ENCODE results near the gene ALG12. TPM values are rescaled to one million over a fixed set of nuclear protein-coding genes. Genes with fewer than 3 reads are reported as not detected.
A peak's percentile ranks its signal among the peaks of the same experiment; 100 is the strongest.

The ALG12 gene
- polyA plus RNA-seq, 3 donors, result 7.2 to 9.5 (median 9.0) TPM

- WGBS (ENCODE audit: insufficient coverage), result 98% methylated on average over 16 of the region's 26 CpGs
- Histone ChIP-seq H2AFZ (ENCODE audit: insufficient read depth, low read depth, low read length, poor library complexity, severe bottlenecking) (no peak overlapping the region), H3K79me2 (ENCODE audit: insufficient read depth, low read length) (no peaks in the 10 kb centered on the region), H3K36me3 (replicated peaks in 1 of 2; ENCODE audit: control insufficient read depth in 1 of 2, insufficient read depth in 2 of 2, low read length in 2 of 2) (no peaks in the 10 kb centered on the region), H3K27ac (ENCODE audit: low read depth in 1 of 2, low read length in 2 of 2) (no peak overlapping the region), H3K4me3 (replicated peaks in 1 of 3; ENCODE audit: low read depth in 2 of 3, low read length in 3 of 3) (no peak overlapping the region), H3K4me2 (replicated peaks; ENCODE audit: extremely low read depth, low read length, poor library complexity, severe bottlenecking) (no peak overlapping the region), H3K4me1 (ENCODE audit: control insufficient read depth in 1 of 2, insufficient read depth in 2 of 2, low read length in 2 of 2) (peaks cover 35 to 44% of the 10 kb centered on the region in 2 donors), H3K9ac (ENCODE audit: insufficient read depth, low read length, poor library complexity, severe bottlenecking) (no peak overlapping the region), H3K9me3 (replicated peaks in 1 of 2; ENCODE audit: control insufficient read depth in 1 of 2, insufficient read depth in 1 of 2, low read length in 2 of 2) (no peaks in the 10 kb centered on the region), H3K27me3 (ENCODE audit: control insufficient read depth in 2 of 2, insufficient read depth in 2 of 2, low read length in 2 of 2) (peaks cover 0 to 3% of the 10 kb centered on the region in 2 donors), H4K20me1 (ENCODE audit: insufficient read depth, low read length) (peaks cover 5% of the 10 kb centered on the region)
- Mint-ChIP-seq H3K27me3 (ENCODE audit: low read depth in 3 of 3) (peaks cover 2 to 10% (median 4%) of the 10 kb centered on the region in 3 donors), H3K36me3 (peaks cover 15 to 21% of the 10 kb centered on the region in 2 donors), H3K4me1 (peaks cover 30% of the 10 kb centered on the region), H3K9me3 (no peaks in the 10 kb centered on the region), H3K27ac (no peak overlapping the region), H3K4me3 (no peak overlapping the region)
- TF ChIP-seq, protein P1, sequence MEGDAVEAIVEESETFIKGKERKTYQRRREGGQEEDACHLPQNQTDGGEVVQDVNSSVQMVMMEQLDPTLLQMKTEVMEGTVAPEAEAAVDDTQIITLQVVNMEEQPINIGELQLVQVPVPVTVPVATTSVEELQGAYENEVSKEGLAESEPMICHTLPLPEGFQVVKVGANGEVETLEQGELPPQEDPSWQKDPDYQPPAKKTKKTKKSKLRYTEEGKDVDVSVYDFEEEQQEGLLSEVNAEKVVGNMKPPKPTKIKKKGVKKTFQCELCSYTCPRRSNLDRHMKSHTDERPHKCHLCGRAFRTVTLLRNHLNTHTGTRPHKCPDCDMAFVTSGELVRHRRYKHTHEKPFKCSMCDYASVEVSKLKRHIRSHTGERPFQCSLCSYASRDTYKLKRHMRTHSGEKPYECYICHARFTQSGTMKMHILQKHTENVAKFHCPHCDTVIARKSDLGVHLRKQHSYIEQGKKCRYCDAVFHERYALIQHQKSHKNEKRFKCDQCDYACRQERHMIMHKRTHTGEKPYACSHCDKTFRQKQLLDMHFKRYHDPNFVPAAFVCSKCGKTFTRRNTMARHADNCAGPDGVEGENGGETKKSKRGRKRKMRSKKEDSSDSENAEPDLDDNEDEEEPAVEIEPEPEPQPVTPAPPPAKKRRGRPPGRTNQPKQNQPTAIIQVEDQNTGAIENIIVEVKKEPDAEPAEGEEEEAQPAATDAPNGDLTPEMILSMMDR (IDR thresholded peaks at IDR 0.05), result no peak
- DNase-seq, result no peak
- intact Hi-C loops (cut with micrococcal nuclease), result loop anchor here in 1 of 2 donors (10.0 kb wide), 1 partner anchor 277 kb away; the partner anchor contains the start of gene SELENOO
These were observed 9.4 kb upstream of the ALG12 start for GRCh38 chr22:49927483-49928184.

GRCh38 chr22:49926916-49927315, 8.7 kb upstream of the ALG12 start:
- 91% methylated on average over 17 of the region's 18 CpGs for WGBS (ENCODE audit: insufficient coverage)
- Histone ChIP-seq H4K20me1 (ENCODE audit: insufficient read depth, low read length) (peaks cover 5% of the 10 kb centered on the region), H3K9me3 (replicated peaks in 1 of 2; ENCODE audit: control insufficient read depth in 1 of 2, insufficient read depth in 1 of 2, low read length in 2 of 2) (no peaks in the 10 kb centered on the region), H2AFZ (ENCODE audit: insufficient read depth, low read depth, low read length, poor library complexity, severe bottlenecking) (no peak overlapping the region), H3K36me3 (replicated peaks in 1 of 2; ENCODE audit: control insufficient read depth in 1 of 2, insufficient read depth in 2 of 2, low read length in 2 of 2) (no peaks in the 10 kb centered on the region), H3K79me2 (ENCODE audit: insufficient read depth, low read length) (no peaks in the 10 kb centered on the region), H3K27ac (ENCODE audit: low read depth in 1 of 2, low read length in 2 of 2) (no peak overlapping the region), H3K9ac (ENCODE audit: insufficient read depth, low read length, poor library complexity, severe bottlenecking) (no peak overlapping the region), H3K4me3 (replicated peaks in 1 of 3; ENCODE audit: low read depth in 2 of 3, low read length in 3 of 3) (no peak overlapping the region), H3K27me3 (ENCODE audit: control insufficient read depth in 2 of 2, insufficient read depth in 2 of 2, low read length in 2 of 2) (peaks cover 0 to 3% of the 10 kb centered on the region in 2 donors), H3K4me1 (ENCODE audit: control insufficient read depth in 1 of 2, insufficient read depth in 2 of 2, low read length in 2 of 2) (peaks cover 35 to 43% of the 10 kb centered on the region in 2 donors), H3K4me2 (replicated peaks; ENCODE audit: extremely low read depth, low read length, poor library complexity, severe bottlenecking) (no peak overlapping the region)
- Mint-ChIP-seq H3K27ac (peak overlapping the region in 1 of 7 donors; percentile 80), H3K36me3 (peaks cover 20 to 23% of the 10 kb centered on the region in 2 donors), H3K9me3 (no peaks in the 10 kb centered on the region), H3K27me3 (ENCODE audit: low read depth in 3 of 3) (peaks cover 2 to 10% (median 4%) of the 10 kb centered on the region in 3 donors), H3K4me3 (no peak overlapping the region), H3K4me1 (peaks cover 30% of the 10 kb centered on the region)
- no peak for DNase-seq
- TF ChIP-seq, protein P1 (IDR thresholded peaks at IDR 0.05), result no peak
- intact Hi-C loops (cut with micrococcal nuclease), result loop anchor here in 1 of 2 donors (10.0 kb wide), 1 partner anchor 278 kb away; the partner anchor contains the start of gene SELENOO

All from CD14-positive monocyte (primary cell).